RPMI8226 (cell line): ENCODE measurements around the gene PHOX2A.
"Not testable (repeated sequence)": the region's sequence is repeated elsewhere in the genome, so short reads cannot be mapped to it uniquely, and the experiment has no call there.

Source experiments
- DNase-seq: peaks from one replicate; pipeline ENCODE4 v3.0.0-alpha.2; 2015

PHOX2A gene

GRCh38 chr11:72221386-72222075 lies 22.4 kb downstream of the PHOX2A start:
- DNase-seq: no peak

DNA sequence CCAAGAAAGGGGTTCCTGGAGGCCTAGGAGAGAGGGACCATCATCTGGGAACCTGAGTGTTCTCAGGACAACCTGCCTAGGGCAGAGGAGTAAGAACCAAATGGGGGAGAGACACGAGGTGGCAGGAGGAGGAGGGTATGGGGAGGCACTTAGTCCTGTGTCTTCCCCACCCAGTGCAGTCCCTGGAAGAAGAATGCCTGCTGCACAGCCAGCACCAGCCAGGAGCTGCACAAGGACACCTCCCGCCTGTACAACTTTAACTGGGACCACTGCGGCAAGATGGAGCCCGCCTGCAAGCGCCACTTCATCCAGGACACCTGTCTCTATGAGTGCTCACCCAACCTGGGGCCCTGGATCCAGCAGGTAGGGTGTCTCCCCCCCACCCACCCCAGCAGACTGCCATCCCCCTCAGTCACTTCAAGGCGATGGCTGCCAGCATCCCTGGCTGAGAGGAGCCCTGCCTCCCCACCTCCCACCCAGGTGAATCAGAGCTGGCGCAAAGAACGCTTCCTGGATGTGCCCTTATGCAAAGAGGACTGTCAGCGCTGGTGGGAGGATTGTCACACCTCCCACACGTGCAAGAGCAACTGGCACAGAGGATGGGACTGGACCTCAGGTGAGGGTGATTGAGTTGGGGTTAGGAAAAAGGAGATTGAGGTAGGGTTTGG lies 23.1 kb downstream of the PHOX2A start:
- DNase-seq: no peak

GRCh38 chr11:72218251-72218745 lies 25.7 kb downstream of the PHOX2A start:
- no peak for DNase-seq

DNA sequence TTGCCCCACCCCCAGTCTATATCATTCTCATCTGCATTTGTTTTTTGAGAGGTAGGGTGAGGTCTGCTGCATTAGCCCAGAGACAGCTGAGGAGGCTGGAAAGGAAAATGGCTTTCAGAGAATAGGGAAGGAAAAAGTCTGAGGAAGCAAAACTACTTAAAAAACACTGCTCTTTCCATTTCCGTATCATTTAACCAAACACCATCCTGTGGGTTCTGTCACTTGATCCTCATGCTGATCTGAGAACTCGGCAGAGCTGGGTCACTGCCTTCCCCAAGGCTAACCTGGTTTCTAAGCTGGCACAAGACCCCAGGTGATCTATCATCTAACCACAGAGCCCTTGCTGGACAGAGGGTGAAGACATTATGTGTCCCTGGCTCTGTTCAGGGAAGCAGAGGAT lies 26.1 kb downstream of the PHOX2A start:
- DNase-seq: no peak

GRCh38 chr11:72216638-72217037 lies 27.3 kb downstream of the PHOX2A start, which contains the start of gene FOLR2:
Gene FOLR2, plus strand, starts transcription at chr11:72216794. Its CDS starts 1,791 bp downstream, at chr11:72218585.
- DNase-seq: no peak

DNA sequence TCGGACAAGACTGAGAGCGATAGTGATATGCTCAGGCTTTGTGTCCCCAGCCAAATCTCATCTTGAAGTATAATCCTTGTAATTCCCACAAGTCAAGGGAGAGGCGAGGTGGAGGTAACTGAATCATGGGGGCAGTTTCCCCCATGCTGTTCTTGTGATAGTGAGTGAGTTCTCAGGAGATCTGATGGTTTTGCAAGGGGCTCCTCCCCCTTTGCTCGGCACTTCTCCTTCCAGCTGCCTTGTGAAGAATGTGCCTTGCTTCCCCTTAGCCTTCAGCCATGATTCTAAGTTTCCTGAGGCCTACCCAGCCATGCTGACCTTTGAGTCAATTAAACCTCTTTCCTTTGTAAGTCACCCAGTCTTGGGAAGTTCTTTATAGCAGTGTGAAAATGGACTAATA lies 34.9 kb downstream of the PHOX2A start:
- no peak for DNase-seq

GRCh38 chr11:72208281-72208680 lies 35.7 kb downstream of the PHOX2A start:
- DNase-seq: no peak

- DNase-seq: not testable (repeated sequence)
Measured at GRCh38 chr11:72206794-72207193, 37.2 kb downstream of the PHOX2A start.

GRCh38 chr11:72204886-72205285 lies 39.1 kb downstream of the PHOX2A start:
- no peak for DNase-seq

DNA sequence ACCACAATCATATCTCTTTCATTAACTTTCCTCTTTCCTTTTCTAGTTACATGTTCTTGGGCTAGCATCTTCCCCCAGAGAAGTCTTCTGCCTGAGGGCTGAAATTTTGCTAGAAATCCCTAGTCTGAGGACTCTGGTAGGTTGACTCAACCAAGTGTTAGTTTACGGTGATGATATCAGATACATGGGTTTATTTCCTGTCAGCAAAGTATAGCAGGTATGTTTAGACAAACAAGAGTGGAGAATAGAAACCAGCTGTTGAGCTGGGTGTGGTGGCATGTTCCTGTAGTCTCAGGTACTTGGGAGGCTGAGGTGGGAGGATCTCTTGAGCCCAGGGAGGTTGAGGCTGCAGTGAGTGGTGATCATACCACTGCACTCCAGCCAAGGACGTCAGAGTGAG lies 40.8 kb downstream of the PHOX2A start:
- no peak for DNase-seq

- no peak for DNase-seq
Measured at GRCh38 chr11:72202571-72202970, 41.4 kb downstream of the PHOX2A start.

DNA sequence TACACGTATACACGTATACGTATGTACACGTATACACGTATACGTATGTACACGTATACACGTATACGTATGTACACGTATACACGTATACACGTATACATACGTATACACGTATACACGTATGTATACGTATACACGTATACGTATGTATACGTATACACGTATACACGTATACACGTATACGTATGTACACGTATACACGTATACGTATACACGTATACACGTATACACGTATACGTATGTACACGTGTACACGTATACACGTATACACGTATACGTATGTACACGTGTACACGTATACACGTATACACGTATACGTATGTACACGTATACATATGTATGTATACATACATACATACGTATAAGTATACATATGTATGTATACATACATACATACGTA lies 42.5 kb downstream of the PHOX2A start:
- DNase-seq: not testable (repeated sequence)

- no peak for DNase-seq
Measured at GRCh38 chr11:72195518-72196270, 48.3 kb downstream of the PHOX2A start.

- no peak for DNase-seq
Measured at GRCh38 chr11:72191961-72192381, 52.0 kb downstream of the PHOX2A start, which contains the start of gene FOLR1. Gene FOLR1, plus strand, starts transcription at chr11:72192140. Its CDS starts 34 bp downstream, at chr11:72192174.

GRCh38 chr11:72190631-72191071 lies 53.3 kb downstream of the PHOX2A start:
- DNase-seq: no peak

- DNase-seq: no peak
Measured at GRCh38 chr11:72189455-72190250, 54.3 kb downstream of the PHOX2A start.
